H1 (cell line): ENCODE data around the gene CCDC88C. TPM values are rescaled to one million over a fixed set of nuclear protein-coding genes. Genes with fewer than 3 reads are reported as not detected.

ENCODE experiments used
- CTCF ChIA-PET: fragments of 300-600 bp; sonication (Branson Sonifier 250); formaldehyde crosslinking; loops from one replicate; lab custom pipeline; 2021; ENCODE audit not compliant: partially characterized antibody; lab: Charles Lee
- POLR2A ChIA-PET: fragments of 300-600 bp; sonication (Branson Sonifier 250); formaldehyde crosslinking; loops from one replicate; lab custom pipeline; 2021; ENCODE audit warnings: inconsistent platforms; ENCODE audit not compliant: partially characterized antibody; lab: Charles Lee
- DNase-seq, 2 experiments: peaks; one replicate each; pipeline versions ENCODE4 v3.0.0 to v3.0.0-alpha.2; 2010 to 2022; ENCODE audit warnings: low spot score in 2 of 2, low read depth in 1 of 2, mixed read lengths in 1 of 2
- FAIRE-seq: peaks from 2 replicates; lab custom pipeline; 2011; peaks lifted over from hg19 to GRCh38; lab: Jason Lieb, UNC
- H2AFZ ChIP-seq: 2 replicates; pipeline ENCODE4 v1.8.1; 2012; ENCODE audit warnings: low read length, inconsistent platforms
- H2AK5ac ChIP-seq: 2 replicates; pipeline ENCODE4 v1.6.1; 2013; ENCODE audit warnings: low read depth, low read length
- H2BK120ac ChIP-seq: replicated peaks from 2 replicates; pipeline ENCODE3; 2013; ENCODE audit warnings: low read depth, low read length, inconsistent platforms
- H2BK12ac ChIP-seq: 2 replicates; pipeline ENCODE4 v1.6.1; 2013; ENCODE audit warnings: low read depth, low read length
- H2BK15ac ChIP-seq: 2 replicates; pipeline ENCODE4 v1.6.1; 2013; ENCODE audit warnings: low read length
- H2BK20ac ChIP-seq: 2 replicates; pipeline ENCODE4 v1.6.1; 2013; ENCODE audit warnings: low read length
- H2BK5ac ChIP-seq: 2 replicates; pipeline ENCODE4 v1.6.1; 2013; ENCODE audit warnings: low read depth, low read length
- H3K14ac ChIP-seq: 2 replicates; pipeline ENCODE4 v1.6.1; 2013; ENCODE audit warnings: inconsistent platforms; ENCODE audit not compliant: insufficient read length
- H3K18ac ChIP-seq: 2 replicates; pipeline ENCODE4 v1.6.1; 2013; ENCODE audit warnings: low read length; ENCODE audit errors: extremely low read depth
- H3K23ac ChIP-seq: 2 replicates; pipeline ENCODE4 v1.6.1; 2013; ENCODE audit warnings: inconsistent platforms; ENCODE audit not compliant: insufficient read length
- H3K23me2 ChIP-seq: 2 replicates; pipeline ENCODE4 v1.6.1; 2013; ENCODE audit warnings: low read depth, low read length
- H3K27ac ChIP-seq: 2 replicates; pipeline ENCODE4 v1.6.1; 2011; ENCODE audit warnings: low read depth, low read length, inconsistent platforms
- H3K27me3 ChIP-seq, 4 experiments: replicated peaks in 1 of 4; 1 replicate in 1 of 4; 2 replicates in 3 of 4; pipeline versions ENCODE4 v1.6.1 to v1.8.1; 2011 to 2013; ENCODE audit warnings: low read length in 3 of 4, mild to moderate bottlenecking in 3 of 4, inconsistent platforms in 2 of 4, mixed read lengths in 2 of 4, moderate library complexity in 1 of 4; ENCODE audit not compliant: control insufficient read depth in 3 of 4, insufficient read depth in 3 of 4; ENCODE audit errors: extremely low read depth in 1 of 4
- H3K36me3 ChIP-seq, 4 experiments: 2 replicates each; pipeline versions ENCODE4 v1.6.1 to v1.8.1; 2011 to 2013; ENCODE audit warnings: mild to moderate bottlenecking in 4 of 4, low read length in 3 of 4, moderate library complexity in 2 of 4, control low read depth in 1 of 4, inconsistent platforms in 1 of 4; ENCODE audit not compliant: insufficient read depth in 4 of 4, control insufficient read depth in 2 of 4
- H3K4ac ChIP-seq: replicated peaks from 2 replicates; pipeline ENCODE3; 2013; ENCODE audit warnings: low read length, low read depth, mixed read lengths, inconsistent platforms; ENCODE audit not compliant: insufficient read length
- H3K4me1 ChIP-seq, 4 experiments: replicated peaks in 1 of 4; 1 replicate in 1 of 4; 2 replicates in 3 of 4; pipeline versions ENCODE4 v1.6.1 to v1.8.1; 2011 to 2013; ENCODE audit warnings: low read length in 3 of 4, inconsistent platforms in 2 of 4, mixed read lengths in 1 of 4; ENCODE audit not compliant: insufficient read depth in 4 of 4, control insufficient read depth in 3 of 4
- H3K4me2 ChIP-seq, 2 experiments: 2 replicates each; pipeline versions ENCODE4 v1.6.1 to v1.8.1; 2011 to 2013; ENCODE audit warnings: low read depth in 2 of 2, low read length in 2 of 2, control low read depth in 1 of 2, inconsistent platforms in 1 of 2, mild to moderate bottlenecking in 1 of 2; ENCODE audit not compliant: insufficient read depth in 1 of 2
- H3K4me3 ChIP-seq, 4 experiments: fragments of 200-600, 300-600 bp in 1 of 4; sonication (generic), shearing (Covaris generic), sonication (Bioruptor Twin) in 1 of 4; 2 replicates each; pipeline versions ENCODE4 v1.5.1 to v1.8.1; 2011 to 2016; ENCODE audit warnings: low read length in 4 of 4, low read depth in 3 of 4, control low read depth in 2 of 4, inconsistent platforms in 2 of 4, mild to moderate bottlenecking in 2 of 4, mixed read lengths in 1 of 4, moderate library complexity in 1 of 4; ENCODE audit not compliant: insufficient read depth in 2 of 4; ENCODE audit errors: extremely low read depth in 1 of 4
- H3K56ac ChIP-seq: replicated peaks from 2 replicates; pipeline ENCODE3; 2013; ENCODE audit warnings: low read depth, mild to moderate bottlenecking, mixed read lengths, low read length, inconsistent platforms; ENCODE audit not compliant: insufficient read length
- H3K79me1 ChIP-seq: 2 replicates; pipeline ENCODE4 v1.6.1; 2013; ENCODE audit warnings: low read depth, low read length, control low read depth
- H3K79me2 ChIP-seq, 2 experiments: 2 replicates each; pipeline versions ENCODE4 v1.6.1 to v1.8.1; 2012 to 2013; ENCODE audit warnings: low read length in 2 of 2, mild to moderate bottlenecking in 2 of 2, inconsistent platforms in 1 of 2; ENCODE audit not compliant: insufficient read depth in 2 of 2, control insufficient read depth in 1 of 2
- H3K9ac ChIP-seq, 4 experiments: replicated peaks in 1 of 4; 1 replicate in 1 of 4; 2 replicates in 3 of 4; pipeline versions ENCODE4 v1.6.1 to v1.8.1; 2011 to 2013; ENCODE audit warnings: low read depth in 3 of 4, low read length in 3 of 4, control low read depth in 2 of 4, mild to moderate bottlenecking in 2 of 4, moderate library complexity in 2 of 4, inconsistent platforms in 1 of 4; ENCODE audit errors: extremely low read depth in 1 of 4
- H3K9me3 ChIP-seq, 2 experiments: 2 replicates each; pipeline versions ENCODE4 v1.6.1 to v1.8.1; 2012 to 2013; ENCODE audit warnings: mild to moderate bottlenecking in 2 of 2, moderate library complexity in 2 of 2, control low read depth in 1 of 2, inconsistent platforms in 1 of 2, low read depth in 1 of 2, low read length in 1 of 2, mixed read lengths in 1 of 2; ENCODE audit not compliant: insufficient read depth in 2 of 2
- H4K20me1 ChIP-seq, 2 experiments: replicated peaks in 1 of 2; 2 replicates each; pipeline versions ENCODE3 to v1.8.1; 2011 to 2013; ENCODE audit warnings: inconsistent platforms in 2 of 2, low read length in 2 of 2, mild to moderate bottlenecking in 1 of 2; ENCODE audit not compliant: insufficient read depth in 2 of 2, control insufficient read depth in 1 of 2
- H4K5ac ChIP-seq: 2 replicates; pipeline ENCODE4 v1.6.1; 2013; ENCODE audit warnings: low read length, low read depth, mixed read lengths, inconsistent platforms; ENCODE audit not compliant: insufficient read length
- H4K8ac ChIP-seq: 2 replicates; pipeline ENCODE4 v1.8.0; 2013; ENCODE audit warnings: mild to moderate bottlenecking, moderate library complexity, low read length, inconsistent platforms; ENCODE audit not compliant: insufficient read depth; ENCODE audit errors: extremely low read depth
- H4K91ac ChIP-seq: replicated peaks from 2 replicates; pipeline ENCODE3; 2013; ENCODE audit warnings: low read length, mixed read lengths, inconsistent platforms; ENCODE audit not compliant: insufficient read length
- CEBPB ChIP-seq: IDR thresholded peaks from 2 replicates; pipeline ENCODE4 v1.6.1; 2012; ENCODE audit warnings: low read depth, low read length
- CREB1 ChIP-seq: IDR thresholded peaks from 2 replicates; pipeline ENCODE4 v1.6.1; 2012; ENCODE audit warnings: inconsistent platforms
- HDAC6 ChIP-seq: IDR thresholded peaks from one replicate; pipeline ENCODE4 v1.7.1; 2012; ENCODE audit warnings: low read depth, mild to moderate bottlenecking, inconsistent platforms, low read length, moderate library complexity
- JUN ChIP-seq: IDR thresholded peaks from 2 replicates; pipeline ENCODE4 v1.6.1; 2011; ENCODE audit warnings: low read depth, mild to moderate bottlenecking, improper control_type of control experiment, low read length
- JUND ChIP-seq: IDR thresholded peaks from 2 replicates; pipeline ENCODE4 v1.6.1; 2011; ENCODE audit warnings: mild to moderate bottlenecking, improper control_type of control experiment, low read length
- KDM5A ChIP-seq: fragments of 200-600 bp; IDR thresholded peaks from 2 replicates; pipeline ENCODE4 v1.7.1; 2012; ENCODE audit warnings: mild to moderate bottlenecking, low read length, inconsistent platforms, mixed read lengths
- NRF1 ChIP-seq: IDR thresholded peaks from 2 replicates; pipeline ENCODE4 v1.6.1; 2011; ENCODE audit warnings: mild to moderate bottlenecking, low read depth, low read length, improper control_type of control experiment
- RAD21 ChIP-seq, 2 experiments: IDR thresholded peaks in 1 of 2; conservative IDR thresholded peaks in 1 of 2; 2 replicates each; pipeline ENCODE4 v1.6.1; 2011; ENCODE audit warnings: low read depth in 2 of 2, low read length in 2 of 2, improper control_type of control experiment in 1 of 2, inconsistent platforms in 1 of 2, mild to moderate bottlenecking in 1 of 2, moderate library complexity in 1 of 2
- SIRT6 ChIP-seq: IDR thresholded peaks from one replicate; pipeline ENCODE4 v1.7.1; 2012; ENCODE audit warnings: low read length, inconsistent platforms
- TAF1 ChIP-seq: IDR thresholded peaks from 2 replicates; pipeline ENCODE4 v1.6.1; 2011; ENCODE audit warnings: mild to moderate bottlenecking, low read depth, low read length
- TBP ChIP-seq: IDR thresholded peaks from 2 replicates; pipeline ENCODE4 v1.6.1; 2011; ENCODE audit warnings: low read depth, low read length, improper control_type of control experiment
- WGBS, 2 experiments: shearing (Covaris generic) in 1 of 2; methylation state at CpG; one replicate each; pipeline versions ENCODE4 v1.1.6 to v1.1.7; 2013 to 2015; ENCODE audit warnings: low lambda C conversion rate in 2 of 2, mixed read lengths in 2 of 2, inconsistent platforms in 1 of 2, low coverage in 1 of 2, missing lambda C conversion rate in 1 of 2; ENCODE audit not compliant: insufficient replicate concordance in 2 of 2, insufficient coverage in 1 of 2, insufficient read length in 1 of 2; ENCODE audit errors: extremely low coverage in 1 of 2, missing lambda C conversion rate in 1 of 2; 5-methylcytosine and 5-hydroxymethylcytosine counted together
- polyA plus RNA-seq, 7 experiments: library from polyadenylated mRNA; depleted of rRNA in 3 of 7; stranded (reverse) in 5 of 7; unstranded in 2 of 7; fragments of >200 nt in 5 of 7; fragments of 200-250 nt in 2 of 7; gene quantifications; 1 replicate in 5 of 7; 2 replicates in 1 of 7; 4 replicates in 1 of 7; pipeline versions ENCODE4 v1.2.1 to v1.2.3, GENCODE V29; 2011 to 2013; ENCODE audit warnings: missing spikeins in 2 of 7, mixed read lengths in 2 of 7
- total RNA-seq: library from RNA; stranded (reverse); fragmentation: NEBNext Ultra II Directional; extraction: Animal tissue kit (Norgen Biotek cat#: 25700); gene quantifications from 2 replicates; pipeline ENCODE4 v1.2.1, GENCODE V29; 2021

Gene CCDC88C
- total and polyA plus RNA-seq, 2 of the 8 experiments (the other 6 are each of a cell fraction or from before 2014, with no cell fraction given) = 10.3 to 57.7 TPM

- CTCF ChIA-PET = interaction anchor here (0.9 to 4.3 kb wide), 4 partner anchors 16 to 56 kb away, joined by 3 to 44 read pairs (median 4); no protein-coding TSS in a partner anchor
Observed at GRCh38 chr14:91371011-91371989, 46.3 kb downstream of the CCDC88C start.

More at GRCh38 chr14:91371011-91371989, 46.3 kb downstream of the CCDC88C start:
- Histone ChIP-seq H3K56ac (no peak overlapping the region), H3K23ac (no peak overlapping the region), H4K5ac (no peak overlapping the region), H2AFZ (no peak overlapping the region), H4K20me1 (peaks cover 33 to 45% of the 10 kb centered on the region in 2 experiments), H3K9me3 (no peaks in the 10 kb centered on the region), H3K27ac (no peak overlapping the region), H3K36me3 (no peaks in the 10 kb centered on the region), H3K4me3 (no peak overlapping the region), H3K4me1 (peaks cover 14 to 46% (median 27%) of the 10 kb centered on the region in 4 experiments), H2BK15ac (no peak overlapping the region; the same call in 1 of the 2 replicates), H3K4ac (no peak overlapping the region), H2BK20ac (peak overlapping the region; percentile 21; the same call in 1 of the 2 replicates), H3K79me2 (peaks cover 0 to 95% of the 10 kb centered on the region in 2 experiments; a peak in 3 of 4 replicates), H3K18ac (no peak overlapping the region), H3K9ac (no peak overlapping the region; a peak in 1 of 7 replicates), H3K14ac (no peak overlapping the region), H2BK12ac (no peak overlapping the region), H3K79me1 (peaks cover 35% of the 10 kb centered on the region), H3K4me2 (no peak overlapping the region), H2AK5ac (no peak overlapping the region; the same call in 1 of the 2 replicates), H4K8ac (0 out of 2 replicates have a peak overlapping the region, but pooled peaks have one; percentile 1), H4K91ac (peak overlapping the region; percentile 38), H2BK5ac (0 out of 2 replicates have a peak overlapping the region, but pooled peaks have one; percentile 37), H3K23me2 (no peaks in the 10 kb centered on the region), H2BK120ac (no peak overlapping the region), H3K27me3 (no peaks in the 10 kb centered on the region)
- 86% methylated on average over 19 of the region's 19 CpGs; no CpG with 5 or more reads in 1 of the 2 experiments for WGBS, 2 experiments
- POLR2A ChIA-PET = interaction anchor here (0.9 to 1.8 kb wide), 5 partner anchors 10 to 42 kb away, joined by 3 to 6 read pairs (median 4); no protein-coding TSS in a partner anchor
- DNase-seq (no peak), FAIRE-seq (no peak)
- TF ChIP-seq KDM5A = no peak
- TF ChIP-seq HDAC6 = no peak
- TF ChIP-seq JUN = no peak
- no peak for TF ChIP-seq RAD21 (IDR thresholded peaks at IDR 0.05 in 1 of 2, conservative IDR thresholded peaks at IDR 0.05 in 1 of 2; ENCODE audit: low read depth in 2 of 2, low read length in 2 of 2)
- TF ChIP-seq NRF1 = no peak
- TF ChIP-seq CREB1 = no peak
- no peak for TF ChIP-seq CEBPB
- TF ChIP-seq SIRT6 = no peak
- no peak for TF ChIP-seq TBP
- no peak for TF ChIP-seq TAF1
- no peak for TF ChIP-seq JUND
